Measurements from ENCODE around the gene DSCAML1.

Gene DSCAML1

DNA sequence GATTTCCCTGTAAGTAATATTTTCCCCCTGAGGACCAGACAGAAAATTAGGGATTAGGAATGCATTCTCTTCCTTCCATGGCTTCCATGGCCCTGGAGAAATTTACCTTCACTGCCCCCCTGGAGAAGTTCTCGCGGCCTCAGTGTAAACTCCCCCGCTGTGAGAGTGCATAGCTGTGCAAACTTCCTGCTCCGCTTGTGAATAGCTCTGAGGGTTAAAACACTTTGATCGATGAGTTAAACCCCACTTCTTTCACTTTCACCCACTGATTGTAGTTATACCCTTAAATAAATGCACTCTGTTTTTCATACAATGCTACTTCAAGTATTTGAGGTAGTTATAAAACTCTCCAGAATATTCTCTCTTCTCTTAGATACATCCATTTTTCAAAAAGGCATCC is 190.8 kb downstream of the DSCAML1 start:
- no peak for DNase-seq (ENCODE audit: low read depth)

DNA sequence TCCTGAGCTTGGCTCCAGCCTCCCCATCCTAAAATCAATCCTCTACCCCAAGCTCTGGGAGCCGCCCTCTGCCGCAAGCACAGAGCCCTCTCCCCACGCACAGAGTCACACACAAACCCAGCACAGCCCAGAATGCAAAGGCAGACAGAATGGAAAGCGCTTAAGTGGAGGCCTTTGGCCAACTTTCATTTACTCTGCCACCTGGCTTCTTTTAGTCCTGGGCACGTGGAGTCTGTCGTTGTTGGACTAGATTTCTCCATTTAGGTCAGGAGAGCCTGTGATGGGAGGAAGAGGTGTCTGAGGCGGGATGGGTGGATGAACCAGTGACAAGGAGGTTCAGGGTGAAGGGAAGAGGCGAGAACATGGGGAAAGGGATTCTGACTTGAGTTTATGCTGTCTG is 191.7 kb downstream of the DSCAML1 start:
- no peak for DNase-seq (ENCODE audit: low read depth)

DNA sequence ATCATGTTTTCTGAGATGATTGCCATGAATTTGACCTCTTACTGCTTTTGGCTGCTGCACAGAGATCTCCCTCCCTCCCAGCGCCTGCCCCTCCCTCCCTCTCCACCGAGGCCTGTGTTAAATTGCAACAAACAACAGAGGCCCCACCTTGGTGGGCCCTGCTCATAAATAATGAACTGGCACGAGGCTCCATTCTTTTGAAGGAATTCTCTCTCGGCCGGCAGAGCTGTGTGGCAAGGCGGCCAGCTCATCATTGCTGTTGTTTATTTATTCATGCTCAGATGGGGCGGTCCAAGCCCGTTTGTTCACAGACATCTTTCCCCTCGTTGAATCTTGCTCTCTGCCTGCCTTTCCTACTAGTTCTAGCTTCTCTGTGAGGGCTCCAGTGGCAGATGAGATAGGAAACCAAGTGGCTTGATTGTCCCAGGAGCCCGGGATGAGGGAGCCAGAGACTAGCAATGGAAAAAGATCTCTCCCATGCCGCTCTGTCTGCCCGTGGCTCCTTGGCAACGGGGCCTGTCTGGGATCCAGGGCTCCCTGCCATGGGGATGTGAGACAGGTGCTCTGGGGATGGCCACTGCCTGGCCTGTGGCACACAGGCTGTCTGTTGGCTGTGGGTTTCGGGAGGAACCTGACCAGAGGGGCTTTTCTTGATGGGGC is 192.6 kb downstream of the DSCAML1 start:
- no peak for DNase-seq (ENCODE audit: low read depth)

DNA sequence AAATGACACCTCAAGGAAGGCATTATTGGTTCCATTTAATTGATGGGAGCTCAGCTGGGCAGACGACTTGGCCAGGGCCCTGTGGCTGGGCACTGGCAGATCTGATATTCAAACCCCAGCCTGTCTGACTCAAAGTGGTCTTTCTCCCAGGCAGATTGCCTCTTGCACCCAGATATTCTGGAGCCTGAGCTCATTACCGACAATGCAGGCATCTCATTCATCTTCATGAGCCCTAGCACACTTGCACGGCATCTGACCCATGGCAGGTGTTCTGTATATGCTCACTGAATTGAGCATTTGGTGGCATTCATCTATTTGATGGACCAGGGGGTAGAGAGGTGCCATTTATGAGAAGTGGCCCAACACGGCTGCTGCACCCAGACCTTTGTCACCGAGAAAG is 193.1 kb downstream of the DSCAML1 start:
- no peak for DNase-seq (ENCODE audit: low read depth)

DNA sequence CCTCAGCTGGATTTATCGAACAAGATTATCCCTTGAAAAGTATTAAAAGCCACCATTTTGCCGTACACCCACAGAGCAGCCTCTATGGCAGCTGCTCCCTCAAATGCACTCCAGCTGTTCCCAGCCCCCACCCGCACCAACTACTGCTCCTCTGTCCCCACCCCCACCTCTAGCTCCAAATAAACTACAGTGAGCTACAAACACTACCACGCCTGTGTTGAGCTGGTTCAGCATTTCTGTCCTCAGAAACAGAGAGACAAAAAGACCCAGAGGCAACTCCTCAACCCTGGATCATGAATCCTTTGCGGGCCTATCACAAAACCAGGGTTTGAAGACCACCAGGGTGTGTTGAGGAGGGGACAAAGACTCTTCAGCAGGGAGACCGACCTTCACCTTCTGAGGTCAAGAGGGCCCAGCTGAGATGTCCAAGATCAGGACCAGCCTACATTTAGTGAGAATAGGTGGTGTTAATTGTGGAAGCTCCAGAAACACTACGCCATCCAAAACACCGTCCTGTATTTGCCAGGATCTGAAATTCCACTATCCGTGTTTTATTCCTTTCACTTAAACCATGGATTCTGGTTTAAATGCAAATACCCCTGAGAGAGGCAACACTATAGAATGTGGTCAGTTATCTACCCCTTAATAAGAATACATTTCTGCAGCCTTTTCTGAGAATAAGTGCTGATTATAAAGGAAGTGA is 195.9 kb downstream of the DSCAML1 start:
- DNase-seq (ENCODE audit: low read depth): no peak

- no peak for DNase-seq (ENCODE audit: low read depth)
These were observed 196.7 kb downstream of the DSCAML1 start for GRCh38 chr11:117600234-117600783.

DNA sequence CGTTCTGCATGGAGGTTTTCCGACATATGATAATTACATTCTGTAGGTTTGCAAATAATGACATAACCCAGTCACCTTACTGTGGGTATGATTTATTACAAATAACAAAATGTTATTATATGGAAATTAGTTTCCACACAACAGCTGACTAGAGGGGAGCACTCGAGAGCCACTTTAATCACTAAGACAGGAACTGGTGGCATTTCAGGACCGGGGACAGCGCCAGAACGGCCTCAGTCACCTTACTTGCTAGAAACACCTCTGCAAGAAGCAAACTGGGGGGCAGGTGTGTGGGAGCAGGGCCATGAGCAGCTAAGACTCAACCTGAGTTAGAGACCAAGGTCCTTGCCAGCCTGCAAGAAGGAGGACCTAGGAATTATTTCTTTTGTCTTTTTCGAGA is 199.9 kb downstream of the DSCAML1 start:
- DNase-seq (ENCODE audit: low read depth): no peak

DNA sequence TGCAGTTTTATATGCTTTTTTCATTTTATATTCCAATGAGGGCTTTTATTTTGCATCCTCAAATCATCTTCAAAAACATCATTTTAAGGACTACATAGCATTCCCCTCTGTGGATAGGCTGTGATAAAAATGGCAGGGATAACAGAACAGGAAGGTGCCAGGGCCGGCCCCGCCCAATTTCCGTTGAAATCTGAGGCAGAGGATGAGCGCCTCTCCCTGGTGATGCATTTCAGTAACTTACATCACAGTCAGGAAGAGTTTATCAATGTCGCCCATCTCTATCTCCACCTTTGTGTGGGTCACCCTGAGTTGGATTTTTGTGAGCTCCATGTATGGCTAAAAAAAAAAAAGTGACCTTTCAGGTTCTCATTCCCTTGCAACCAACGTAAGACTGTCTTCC is 201.6 kb downstream of the DSCAML1 start:
- DNase-seq (ENCODE audit: low read depth): no peak

DNA sequence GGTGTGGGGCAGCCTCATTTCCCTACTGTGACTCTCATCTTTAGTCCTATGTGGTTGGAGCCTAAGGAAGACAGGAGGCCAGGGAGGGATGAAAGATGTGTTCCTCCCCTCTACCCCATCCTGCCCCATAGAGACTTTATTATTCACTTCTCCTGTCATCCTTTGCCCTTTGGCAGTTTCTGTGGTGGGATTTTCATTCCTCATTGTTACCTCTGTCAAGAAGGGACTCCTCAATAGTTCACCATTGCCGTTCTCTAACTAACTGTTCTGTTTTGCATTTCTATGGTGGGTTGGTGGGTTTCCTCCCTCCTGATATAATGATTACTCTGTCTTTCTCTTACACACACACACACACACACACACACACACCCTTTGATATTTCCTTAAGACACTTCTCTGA is 202.3 kb downstream of the DSCAML1 start:
- no peak for DNase-seq (ENCODE audit: low read depth)

GRCh38 chr11:117593065-117593464 is 204.0 kb downstream of the DSCAML1 start:
- no peak for DNase-seq (ENCODE audit: low read depth)

DNA sequence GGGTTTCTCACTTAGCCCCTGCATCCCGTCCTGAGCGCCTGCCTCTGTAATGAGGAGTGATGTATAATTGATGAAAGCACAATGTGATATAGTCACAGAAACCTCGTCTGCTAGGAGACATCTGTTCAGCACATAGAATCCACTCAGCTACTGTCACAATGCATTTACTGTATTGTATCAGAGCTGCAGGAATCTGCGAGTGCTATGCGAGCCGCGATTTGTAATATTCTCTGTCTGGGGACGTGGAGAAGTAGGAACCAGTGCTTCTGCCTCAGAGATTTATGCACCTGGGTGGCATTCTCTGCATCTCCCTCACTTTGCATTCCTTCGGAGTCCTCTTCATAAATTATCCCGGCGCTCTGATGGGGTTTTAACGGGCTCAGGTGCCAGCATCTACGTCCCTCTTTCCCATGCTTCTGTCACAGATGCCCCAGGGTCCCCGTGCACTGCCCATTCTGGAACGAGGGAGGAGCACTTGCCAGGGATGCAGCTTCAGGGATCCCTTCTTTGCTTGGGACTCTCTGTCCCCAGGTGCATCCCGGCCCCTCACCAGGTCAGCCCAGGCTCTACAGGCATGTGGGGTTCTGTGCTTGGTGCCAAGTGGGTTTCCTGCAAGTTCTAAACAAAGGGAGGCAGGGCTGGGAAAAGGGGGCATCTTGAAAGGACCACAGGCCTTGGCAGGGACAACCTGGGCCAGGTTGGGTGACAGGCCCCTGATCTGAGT is 205.5 kb downstream of the DSCAML1 start:
- no peak for DNase-seq (ENCODE audit: low read depth)

- DNase-seq (ENCODE audit: low read depth): no peak
These were observed 208.0 kb downstream of the DSCAML1 start for GRCh38 chr11:117589063-117589462.

- DNase-seq (ENCODE audit: low read depth): no peak
These were observed 208.7 kb downstream of the DSCAML1 start for GRCh38 chr11:117588166-117588810.

DNA sequence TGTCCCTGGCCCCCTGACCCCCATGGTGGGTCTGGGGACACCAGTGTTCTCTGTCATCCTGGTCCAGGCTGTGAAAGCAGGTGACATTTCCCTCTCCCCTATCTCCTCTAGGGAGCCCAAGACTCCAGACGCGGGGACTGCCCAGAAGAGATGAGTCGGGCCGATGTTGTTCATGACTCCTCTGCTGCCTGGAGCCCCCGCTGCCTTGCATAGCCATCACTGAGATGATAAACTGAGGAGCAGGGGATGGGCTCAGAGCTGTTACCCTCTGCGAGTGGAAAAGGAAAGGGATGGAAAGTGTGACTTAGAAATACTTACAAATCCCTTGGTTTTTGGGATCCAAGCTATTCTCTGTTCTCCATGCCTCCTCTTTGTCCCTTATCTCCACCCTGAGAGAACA is 209.6 kb downstream of the DSCAML1 start:
- DNase-seq (ENCODE audit: low read depth): no peak

GRCh38 chr11:117586392-117586791 is 210.6 kb downstream of the DSCAML1 start:
- no peak for DNase-seq (ENCODE audit: low read depth)

- DNase-seq (ENCODE audit: low read depth): no peak
These were observed 211.4 kb downstream of the DSCAML1 start for GRCh38 chr11:117585631-117586030.

DNA sequence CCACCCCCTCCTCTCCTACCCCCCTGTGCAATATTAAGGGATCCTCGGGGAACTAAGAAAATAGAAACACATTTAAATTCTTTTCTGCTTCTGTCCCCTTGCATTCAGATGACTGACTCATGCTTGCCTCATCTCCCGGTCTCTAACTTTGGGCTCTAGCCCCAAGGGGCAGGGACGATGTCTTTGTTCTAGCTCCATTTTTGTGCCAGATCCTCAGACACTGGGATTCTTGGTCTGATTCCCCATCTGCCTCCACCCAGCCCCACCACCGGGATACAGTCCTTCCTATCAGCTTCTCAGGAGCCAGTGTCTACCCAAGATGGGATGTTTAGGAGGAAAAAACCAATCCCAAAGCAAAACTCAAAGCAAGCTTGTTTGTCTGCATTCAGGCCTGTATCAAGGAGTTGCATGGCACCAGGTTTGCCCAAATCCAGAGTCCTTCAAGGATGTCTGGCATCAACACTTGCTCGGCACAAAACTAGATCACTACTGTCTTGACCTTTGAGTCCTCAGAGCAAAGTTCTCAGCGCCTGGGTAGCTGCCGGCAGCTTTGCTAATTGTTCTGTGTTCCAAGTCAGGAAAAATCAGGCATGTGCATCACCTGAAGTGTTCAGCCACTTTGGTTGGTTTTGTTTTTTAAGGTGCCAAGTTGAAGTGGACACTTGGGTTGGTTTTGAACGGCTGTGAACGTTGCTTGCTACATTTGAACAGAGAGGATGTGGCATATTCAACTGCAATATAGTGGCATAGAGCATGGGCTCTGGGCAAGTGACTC is 212.8 kb downstream of the DSCAML1 start:
- DNase-seq (ENCODE audit: low read depth): no peak

DNA sequence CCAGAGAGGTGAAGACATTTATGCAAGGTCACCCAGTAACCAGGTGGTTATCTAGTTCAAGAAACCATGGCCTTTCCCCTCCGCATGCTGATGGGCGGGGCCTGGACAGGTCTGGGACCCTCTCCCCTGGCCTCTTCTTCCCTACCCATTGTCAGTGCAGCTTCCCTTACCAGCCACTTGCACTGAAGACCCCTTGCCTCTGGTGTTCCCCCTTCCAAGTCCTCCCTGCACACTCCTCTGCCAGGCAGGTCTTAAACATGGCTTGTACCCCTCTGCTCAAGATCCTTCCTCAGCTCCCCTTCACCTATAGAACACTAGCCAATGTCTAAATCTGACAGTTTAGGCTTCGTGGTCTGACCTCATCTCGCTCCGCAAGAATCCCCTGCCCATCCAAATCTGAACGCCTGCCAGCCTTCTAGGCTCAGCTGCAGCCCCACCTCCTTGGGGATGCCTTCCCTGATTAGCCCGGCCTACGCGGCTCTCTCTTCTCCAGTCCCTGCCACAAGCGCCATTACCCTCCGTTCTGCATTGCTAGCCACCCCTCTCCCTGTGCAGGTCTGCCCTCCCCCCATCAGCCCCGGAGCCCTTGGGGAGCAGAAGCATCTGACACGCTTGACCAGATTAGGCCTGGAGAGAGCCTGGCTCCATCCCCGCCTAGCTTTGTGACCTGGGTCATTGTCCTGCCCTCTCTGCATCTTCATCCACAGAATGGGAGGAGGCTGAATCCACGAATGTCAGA is 213.8 kb downstream of the DSCAML1 start:
- DNase-seq (ENCODE audit: low read depth): no peak

DNA sequence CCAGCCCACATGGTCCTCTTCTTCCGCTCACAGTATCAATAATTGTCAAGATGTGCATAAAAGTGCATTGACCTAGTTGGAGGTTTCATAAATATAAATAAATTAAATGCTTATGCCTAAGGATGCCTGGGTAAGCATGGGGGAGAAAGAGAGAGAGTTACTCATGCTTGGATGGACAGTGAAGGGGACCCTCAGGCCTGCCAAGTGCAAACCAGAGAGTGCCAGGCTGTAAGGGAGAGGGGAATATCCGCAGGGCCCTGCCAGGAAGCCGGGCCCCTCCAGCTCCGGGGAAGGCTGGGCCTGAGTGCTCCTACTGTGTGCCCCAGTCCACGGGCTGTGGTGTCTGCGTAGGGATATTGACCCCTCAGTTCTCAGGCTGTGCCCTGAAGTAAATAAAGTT is 214.6 kb downstream of the DSCAML1 start:
- no peak for DNase-seq (ENCODE audit: low read depth)

- no peak for DNase-seq (ENCODE audit: low read depth)
These were observed 216.2 kb downstream of the DSCAML1 start for GRCh38 chr11:117580866-117581265.

- no peak for DNase-seq (ENCODE audit: low read depth)
These were observed 217.9 kb downstream of the DSCAML1 start for GRCh38 chr11:117579161-117579560.

All from stimulated activated CD8-positive, alpha-beta memory T cell treated with anti-CD3 and anti-CD28 coated beads, Interleukin-12 subunit alpha, Interleukin-12 subunit beta, amount 100 ng/mL, for 4 hours (primary cell).